HG02610 (cell line): ENCODE data around the gene HMMR.
"Not testable (repeated sequence)": the region's sequence is repeated elsewhere in the genome, so short reads cannot be mapped to it uniquely, and the experiment has no call there.

Experiments used
- ATAC-seq: cut with Tn5 transposase; IDR thresholded peaks from one replicate; pipeline ENCODE4 v1.9.1; 2021; ENCODE audit warnings: mild to moderate bottlenecking, moderate library complexity; ENCODE audit not compliant: unreplicated experiment

HMMR gene

GRCh38 chr5:163460562-163461171 is at the start of gene HMMR:
TSS of gene HMMR (plus strand) at chr5:163460632. CDS start at chr5:163460693, 61 bp downstream.
- ATAC-seq: no peak

- not testable (repeated sequence) for ATAC-seq
These were observed 44.8 kb upstream of the HMMR start for GRCh38 chr5:163415673-163416072.

GRCh38 chr5:163424836-163425235 is 35.6 kb upstream of the HMMR start:
- ATAC-seq: no peak

GRCh38 chr5:163426128-163426527 is 34.3 kb upstream of the HMMR start:
- not testable (repeated sequence) for ATAC-seq

- ATAC-seq: no peak
These were observed 27.9 kb upstream of the HMMR start for GRCh38 chr5:163432544-163432943.

- ATAC-seq: no peak
These were observed 27.2 kb upstream of the HMMR start for GRCh38 chr5:163433271-163433670.

- no peak for ATAC-seq
These were observed 26.0 kb upstream of the HMMR start for GRCh38 chr5:163434401-163434866.

- no peak for ATAC-seq
These were observed 23.9 kb upstream of the HMMR start for GRCh38 chr5:163436515-163436914.

- no peak for ATAC-seq
These were observed 23.5 kb upstream of the HMMR start for GRCh38 chr5:163437011-163437308.

GRCh38 chr5:163437309-163438182 is 22.9 kb upstream of the HMMR start, which contains the start of gene CCNG1:
TSS of gene CCNG1 (plus strand) at chr5:163437595. CDS start at chr5:163439257, 1,662 bp downstream.
- ATAC-seq: peak; percentile 96

GRCh38 chr5:163439092-163439425 is 21.4 kb upstream of the HMMR start:
- ATAC-seq: peak; percentile 15

GRCh38 chr5:163440954-163441353 is 19.5 kb upstream of the HMMR start:
- no peak for ATAC-seq

- ATAC-seq: no peak
These were observed 15.9 kb upstream of the HMMR start for GRCh38 chr5:163444526-163444925.

- ATAC-seq: no peak
These were observed 15.1 kb upstream of the HMMR start for GRCh38 chr5:163445345-163445744.

GRCh38 chr5:163447191-163447590 is 13.2 kb upstream of the HMMR start:
- no peak for ATAC-seq

GRCh38 chr5:163447875-163448274 is 12.6 kb upstream of the HMMR start:
- ATAC-seq: no peak

- ATAC-seq: no peak
These were observed 11.9 kb upstream of the HMMR start for GRCh38 chr5:163448491-163448890.

- no peak for ATAC-seq
These were observed 8.9 kb upstream of the HMMR start for GRCh38 chr5:163451489-163451888.

GRCh38 chr5:163453705-163454104 is 6.7 kb upstream of the HMMR start:
- no peak for ATAC-seq

- ATAC-seq: not testable (repeated sequence)
These were observed 5.0 kb upstream of the HMMR start for GRCh38 chr5:163455406-163455805.

GRCh38 chr5:163456029-163456589 is 4.3 kb upstream of the HMMR start:
- no peak for ATAC-seq

GRCh38 chr5:163456840-163457239 is 3.6 kb upstream of the HMMR start:
- ATAC-seq: no peak
